H9 (cell line): Measurements from ENCODE around the gene DOCK2. TPM values are rescaled to one million over a fixed set of nuclear protein-coding genes. Genes with fewer than 3 reads are reported as not detected.

Experiments
- DNase-seq: peaks from one replicate; pipeline ENCODE4 v3.0.0-alpha.2; 2017
- H2AFZ ChIP-seq: one replicate; pipeline ENCODE4 v1.6.1; 2013; ENCODE audit warnings: mild to moderate bottlenecking, low read length, control low read depth, moderate library complexity
- H2AK5ac ChIP-seq: 2 replicates; pipeline ENCODE4 v1.6.1; 2013; ENCODE audit warnings: low read length, control low read depth, mixed read lengths; ENCODE audit not compliant: insufficient read length
- H2BK120ac ChIP-seq: one replicate; pipeline ENCODE4 v1.6.1; 2013; ENCODE audit warnings: low read depth, mild to moderate bottlenecking, low read length, control low read depth, inconsistent platforms; ENCODE audit not compliant: poor library complexity, severe bottlenecking
- H2BK12ac ChIP-seq: 2 replicates; pipeline ENCODE4 v1.6.1; 2013; ENCODE audit warnings: low read length, control low read depth, mixed read lengths, low read depth; ENCODE audit not compliant: insufficient read length
- H2BK15ac ChIP-seq: 2 replicates; pipeline ENCODE4 v1.6.1; 2013; ENCODE audit warnings: low read depth, low read length, control low read depth
- H2BK20ac ChIP-seq: one replicate; pipeline ENCODE4 v1.6.1; 2013; ENCODE audit warnings: low read depth, mild to moderate bottlenecking, low read length, control low read depth, inconsistent platforms; ENCODE audit not compliant: poor library complexity, severe bottlenecking
- H2BK5ac ChIP-seq: 2 replicates; pipeline ENCODE4 v1.6.1; 2013; ENCODE audit warnings: low read length, control low read depth, mixed read lengths; ENCODE audit not compliant: insufficient read length
- H3K14ac ChIP-seq: 2 replicates; pipeline ENCODE4 v1.6.1; 2013; ENCODE audit warnings: low read length, control low read depth; ENCODE audit not compliant: insufficient read depth
- H3K18ac ChIP-seq: 2 replicates; pipeline ENCODE4 v1.6.1; 2013; ENCODE audit warnings: low read depth, mild to moderate bottlenecking, mixed read lengths, low read length, control low read depth; ENCODE audit not compliant: insufficient read length
- H3K23ac ChIP-seq: 2 replicates; pipeline ENCODE4 v1.6.1; 2013; ENCODE audit warnings: low read length, control low read depth, mixed read lengths, low read depth; ENCODE audit not compliant: insufficient read length
- H3K23me2 ChIP-seq: 2 replicates; pipeline ENCODE4 v1.6.1; 2013; ENCODE audit warnings: low read depth, mild to moderate bottlenecking, mixed read lengths, low read length, control low read depth; ENCODE audit not compliant: insufficient read length, poor library complexity, severe bottlenecking
- H3K27ac ChIP-seq: 2 replicates; pipeline ENCODE4 v1.5.1; 2013; ENCODE audit warnings: low read length, control low read depth, mixed read lengths, low read depth; ENCODE audit not compliant: insufficient read length
- H3K27me3 ChIP-seq: 2 replicates; pipeline ENCODE4 v1.6.1; 2013; ENCODE audit warnings: low read length, control low read depth, inconsistent platforms; ENCODE audit not compliant: insufficient read depth
- H3K4ac ChIP-seq: 2 replicates; pipeline ENCODE4 v1.6.1; 2013; ENCODE audit warnings: low read depth, mild to moderate bottlenecking, control low read depth, inconsistent platforms, low read length, moderate library complexity
- H3K4me1 ChIP-seq: 2 replicates; pipeline ENCODE4 v1.6.1; 2013; ENCODE audit warnings: low read length, control low read depth, inconsistent platforms; ENCODE audit not compliant: insufficient read depth
- H3K4me2 ChIP-seq: 2 replicates; pipeline ENCODE4 v1.6.1; 2013; ENCODE audit warnings: low read length, control low read depth, mixed read lengths; ENCODE audit not compliant: insufficient read length, insufficient read depth
- H3K56ac ChIP-seq: 2 replicates; pipeline ENCODE4 v1.6.1; 2013; ENCODE audit warnings: low read depth, mild to moderate bottlenecking, mixed read lengths, low read length, control low read depth; ENCODE audit not compliant: insufficient read length
- H3K79me1 ChIP-seq: 2 replicates; pipeline ENCODE4 v1.6.1; 2013; ENCODE audit warnings: low read depth, mild to moderate bottlenecking, moderate library complexity, low read length, control low read depth, inconsistent platforms; ENCODE audit not compliant: insufficient read depth, poor library complexity, severe bottlenecking
- H3K79me2 ChIP-seq: 2 replicates; pipeline ENCODE4 v1.6.1; 2013; ENCODE audit warnings: low read length, control low read depth, inconsistent platforms; ENCODE audit not compliant: insufficient read depth
- H3K9ac ChIP-seq: 2 replicates; pipeline ENCODE4 v1.6.1; 2013; ENCODE audit warnings: low read length, control low read depth, mixed read lengths; ENCODE audit not compliant: insufficient read length; ENCODE audit errors: extremely low read depth
- H3K9me3 ChIP-seq: one replicate; pipeline ENCODE4 v1.6.1; 2013; ENCODE audit warnings: low read depth, low read length, inconsistent platforms; ENCODE audit not compliant: control insufficient read depth
- H3T11ph ChIP-seq: one replicate; pipeline ENCODE4 v1.6.1; 2013; ENCODE audit warnings: mild to moderate bottlenecking, low read length, control low read depth, inconsistent platforms
- H4K20me1 ChIP-seq: one replicate; pipeline ENCODE4 v1.6.1; 2013; ENCODE audit not compliant: control insufficient read depth, insufficient read length, insufficient read depth
- H4K5ac ChIP-seq: 2 replicates; pipeline ENCODE4 v1.6.1; 2013; ENCODE audit warnings: low read depth, mild to moderate bottlenecking, mixed read lengths, low read length, control low read depth; ENCODE audit not compliant: insufficient read length
- H4K8ac ChIP-seq: replicated peaks from 2 replicates; pipeline ENCODE4 v1.6.1; 2013; ENCODE audit warnings: low read length, control low read depth, mixed read lengths, low read depth; ENCODE audit not compliant: insufficient read length
- H4K91ac ChIP-seq: 2 replicates; pipeline ENCODE4 v1.6.1; 2013; ENCODE audit warnings: low read depth, mild to moderate bottlenecking, moderate library complexity, mixed read lengths, low read length, control low read depth; ENCODE audit not compliant: insufficient read length
- H3K27ac Mint-ChIP-seq, 3 experiments: 2 replicates in 2 of 3; 3 replicates in 1 of 3; pipeline ENCODE4 v1.8.0; 2020 to 2021; ENCODE audit warnings: mixed read lengths in 3 of 3, mild to moderate bottlenecking in 1 of 3, moderate library complexity in 1 of 3
- H3K27me3 Mint-ChIP-seq: 2 replicates; pipeline ENCODE4 v1.8.0; 2021; ENCODE audit warnings: low read depth, mild to moderate bottlenecking, moderate library complexity, mixed read lengths
- H3K36me3 Mint-ChIP-seq, 3 experiments: 2 replicates in 2 of 3; 3 replicates in 1 of 3; pipeline ENCODE4 v1.8.0; 2020 to 2021; ENCODE audit warnings: low read depth in 3 of 3, mixed read lengths in 3 of 3; ENCODE audit not compliant: insufficient read depth in 1 of 3
- H3K4me1 Mint-ChIP-seq, 2 experiments: 2 replicates each; pipeline ENCODE4 v1.8.0; 2020; ENCODE audit warnings: mixed read lengths in 2 of 2
- H3K4me3 Mint-ChIP-seq, 2 experiments: 2 replicates in 1 of 2; 3 replicates in 1 of 2; pipeline ENCODE4 v1.8.0; 2020 to 2021; ENCODE audit warnings: mild to moderate bottlenecking in 2 of 2, mixed read lengths in 2 of 2, moderate library complexity in 1 of 2
- H3K9me3 Mint-ChIP-seq, 2 experiments: 2 replicates in 1 of 2; 3 replicates in 1 of 2; pipeline ENCODE4 v1.8.0; 2020; ENCODE audit warnings: mild to moderate bottlenecking in 2 of 2, mixed read lengths in 2 of 2, moderate library complexity in 1 of 2
- CTCF ChIP-seq: fragments of 200-600 bp; sonication (generic); conservative IDR thresholded peaks from 3 replicates; pipeline ENCODE4 v1.8.0; 2021; ENCODE audit warnings: antibody characterized with exemption, mild to moderate bottlenecking
- WGBS: extraction: QIAGEN DNeasy Blood & Tissue Kit; methylation state at CpG from one replicate; pipeline ENCODE4 v1.1.7; 2013; ENCODE audit warnings: missing lambda C conversion rate, low lambda C conversion rate, mixed read lengths; ENCODE audit not compliant: insufficient read length; ENCODE audit errors: extremely low coverage; 5-methylcytosine and 5-hydroxymethylcytosine counted together
- total RNA-seq: library from RNA; stranded (reverse); gene quantifications from 2 replicates; pipeline ENCODE4 v1.2.1, GENCODE V29; 2021

DOCK2 gene
- total RNA-seq, 1 experiment from 2014 or later: 7.8 TPM

GRCh38 chr5:169744336-169744735, 107.3 kb downstream of the DOCK2 start:
- Mint-ChIP-seq H3K27me3 (no peaks in the 10 kb centered on the region), H3K4me3 (no peak overlapping the region), H3K36me3 (no peaks in the 10 kb centered on the region), H3K4me1 (peaks cover 5 to 12% of the 10 kb centered on the region in 2 experiments; a peak in 3 of 4 replicates), H3K27ac (no peak overlapping the region), H3K9me3 (no peaks in the 10 kb centered on the region)
- Histone ChIP-seq H4K8ac (no peak overlapping the region), H3K79me1 (no peaks in the 10 kb centered on the region), H2AK5ac (no peak overlapping the region), H3K23me2 (no peaks in the 10 kb centered on the region), H2AFZ (no peak overlapping the region), H3T11ph (no peak overlapping the region), H3K27ac (no peak overlapping the region), H2BK5ac (no peak overlapping the region), H3K79me2 (no peaks in the 10 kb centered on the region), H2BK15ac (no peak overlapping the region), H4K5ac (no peak overlapping the region), H3K4me2 (no peak overlapping the region), H3K14ac (no peak overlapping the region), H3K4me1 (no peaks in the 10 kb centered on the region; the same call in 1 of the 2 replicates), H2BK120ac (no peak overlapping the region), H3K9ac (no peak overlapping the region), H3K56ac (no peak overlapping the region), H3K18ac (no peak overlapping the region), H3K4ac (no peak overlapping the region), H2BK12ac (no peak overlapping the region), H3K27me3 (no peaks in the 10 kb centered on the region), H4K91ac (no peak overlapping the region), H3K23ac (no peak overlapping the region), H4K20me1 (no peaks in the 10 kb centered on the region), H2BK20ac (peak overlapping the region; percentile 34), H3K9me3 (no peaks in the 10 kb centered on the region)
- no peak for TF ChIP-seq CTCF
- no peak for DNase-seq
- no CpG with 5 or more reads among the region's 1 CpG for WGBS
